EH (cell line): Measurements from ENCODE around the gene SPOCK1.

ENCODE experiments used
- DNase-seq: peaks from one replicate; pipeline ENCODE4 v3.0.0-alpha.2; 2015; ENCODE audit warnings: low read depth

The SPOCK1 gene

DNA sequence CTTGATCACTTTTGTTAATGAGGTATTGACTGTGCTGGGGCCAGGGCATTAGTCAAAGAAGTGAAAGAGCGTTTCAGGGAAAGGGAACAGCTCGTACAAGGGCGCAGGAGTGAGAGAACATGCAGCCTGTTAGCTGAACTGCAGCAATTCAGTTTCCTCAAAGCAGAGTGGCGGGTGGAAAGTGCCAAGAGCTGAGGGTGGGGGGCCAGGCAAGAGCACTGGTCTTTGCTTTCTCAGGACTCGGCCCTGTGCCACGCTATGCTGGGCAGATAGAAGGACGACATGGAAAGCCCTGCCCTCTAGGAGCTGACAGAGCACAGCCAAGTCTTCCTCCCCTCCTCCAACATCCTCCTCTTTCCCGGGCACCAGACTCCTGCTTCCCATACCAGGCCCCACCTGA, 304.8 kb downstream of the SPOCK1 start:
- no peak for DNase-seq

DNA sequence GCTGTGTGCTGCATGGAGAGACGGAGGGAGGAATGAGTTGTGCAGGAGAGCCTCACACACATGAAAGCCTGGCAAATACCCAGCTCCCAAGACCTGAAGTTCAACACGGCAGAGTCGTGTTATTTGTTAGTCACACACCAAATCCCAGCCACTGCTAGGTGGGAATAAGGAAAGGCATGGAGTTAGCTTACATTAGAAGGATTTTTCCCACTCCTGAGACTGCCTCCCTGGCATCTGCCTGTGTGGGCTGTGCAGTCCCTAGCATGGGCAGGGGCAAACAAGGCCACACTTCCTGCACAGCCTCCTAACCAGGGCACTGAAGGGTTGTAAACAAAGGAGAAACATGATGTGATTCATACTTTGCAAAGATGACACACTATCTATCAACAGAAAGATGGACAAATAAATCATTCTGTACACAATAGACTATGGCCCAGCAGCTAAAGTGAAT, 306.8 kb downstream of the SPOCK1 start:
- peak; percentile 82 for DNase-seq

DNA sequence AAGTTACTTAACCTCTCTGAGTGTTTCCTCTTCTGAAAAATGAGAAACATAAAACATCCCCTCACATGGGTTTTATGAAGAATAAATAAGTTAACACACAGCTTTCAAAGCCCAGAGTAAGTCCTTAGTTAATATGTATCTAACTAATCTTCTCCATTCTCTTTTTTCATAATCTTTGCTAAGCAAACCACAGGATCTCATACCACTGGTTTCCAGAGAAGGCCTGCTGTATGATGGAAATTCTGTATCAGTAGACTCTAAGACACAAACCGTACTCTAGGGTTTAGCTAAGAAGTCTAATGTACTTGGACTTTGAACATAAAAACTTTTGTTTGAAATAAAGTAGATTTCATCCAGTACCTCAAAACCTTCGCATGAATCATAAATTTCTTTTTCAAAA, 307.9 kb downstream of the SPOCK1 start:
- peak; percentile 49 for DNase-seq

DNA sequence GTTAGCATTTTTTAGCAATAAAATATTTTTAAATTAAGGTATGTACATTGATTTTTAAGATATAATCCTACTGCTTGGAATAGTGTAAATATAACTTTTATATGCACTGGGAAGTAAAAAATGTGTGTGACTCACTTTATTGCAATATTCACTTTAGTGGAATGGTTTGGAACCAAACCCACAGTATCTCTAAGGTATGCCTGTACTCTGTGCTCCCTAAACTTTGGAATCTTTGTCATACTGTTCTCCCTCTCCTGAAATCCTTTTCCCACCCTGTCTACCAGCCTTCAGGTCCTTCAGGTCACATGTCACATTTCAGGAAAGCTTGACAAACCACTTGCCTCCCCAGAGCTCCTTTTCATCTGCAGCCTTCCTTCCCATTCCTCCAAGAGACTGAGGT, 308.7 kb downstream of the SPOCK1 start:
- DNase-seq: peak; percentile 91

DNA sequence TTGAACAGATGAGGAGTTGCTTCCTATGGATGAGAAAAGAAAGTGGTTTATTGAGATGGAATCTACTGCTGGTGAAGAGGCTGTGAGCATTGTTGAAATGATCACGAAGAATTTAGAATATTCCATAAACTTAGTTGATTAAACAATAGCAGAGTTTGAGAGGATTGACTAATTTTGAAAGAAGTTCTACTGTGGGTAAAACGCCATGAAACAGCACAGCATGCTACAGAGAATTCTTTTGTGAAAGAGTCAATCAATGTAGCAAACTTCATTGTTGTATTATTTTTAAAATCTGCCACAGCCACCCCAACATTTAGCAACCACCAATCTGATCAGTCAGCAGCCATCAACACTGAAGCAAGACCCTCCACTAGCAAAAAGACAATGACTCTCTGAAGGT, 309.1 kb downstream of the SPOCK1 start:
- DNase-seq: peak; percentile 81

DNA sequence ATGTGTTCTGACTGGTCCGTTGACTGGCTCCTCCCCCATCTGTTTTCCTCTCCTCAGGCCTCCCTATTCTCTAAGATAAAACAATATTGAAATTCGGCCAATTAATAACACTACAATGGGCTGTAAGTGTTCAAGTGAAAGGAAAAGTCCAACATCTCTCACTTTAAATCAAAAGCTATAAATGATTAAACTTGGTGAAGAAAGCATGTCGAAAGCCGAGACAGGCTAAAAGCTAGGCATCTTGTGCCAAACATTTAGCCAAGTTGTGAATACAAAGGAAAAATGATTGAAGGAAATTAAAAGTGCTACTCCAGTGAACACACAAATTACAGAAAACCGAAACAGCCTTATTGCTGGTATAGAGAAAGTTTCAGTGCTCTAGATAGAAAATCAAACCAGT, 310.6 kb downstream of the SPOCK1 start:
- no peak for DNase-seq

DNA sequence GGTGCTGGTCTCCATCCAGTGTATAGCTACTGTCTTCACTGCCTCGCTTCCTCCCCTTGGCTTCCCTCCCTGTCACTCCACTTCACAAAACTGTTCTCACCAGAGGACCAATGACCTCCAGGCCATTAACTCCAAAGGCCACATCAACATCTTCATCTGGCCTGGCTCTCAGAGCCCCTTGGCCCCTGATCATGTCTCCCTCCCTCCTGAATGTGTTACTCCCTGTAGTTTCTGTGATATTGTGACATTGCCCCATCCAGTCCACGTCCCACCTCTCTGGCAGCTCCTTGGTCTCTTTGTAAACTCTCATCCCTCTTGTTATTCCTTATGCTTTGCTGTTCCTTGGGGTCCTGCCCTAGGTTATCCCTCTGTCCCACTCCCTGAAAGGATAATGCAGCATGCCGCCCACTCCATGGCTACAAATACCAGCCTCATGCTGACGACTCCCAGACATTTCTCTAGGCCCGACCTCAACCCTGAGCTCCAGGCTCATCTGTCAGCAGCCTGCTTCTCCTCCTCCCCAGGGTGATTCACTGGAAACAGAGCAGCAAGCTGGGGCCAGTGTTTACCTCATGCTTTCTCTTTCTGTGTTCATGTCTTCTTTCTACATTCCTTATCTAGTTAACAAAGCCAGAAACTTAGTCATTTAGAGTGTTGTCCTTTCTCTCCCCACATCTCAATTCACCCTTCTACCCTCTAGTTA, 312.2 kb downstream of the SPOCK1 start:
- peak; percentile 92 for DNase-seq

DNA sequence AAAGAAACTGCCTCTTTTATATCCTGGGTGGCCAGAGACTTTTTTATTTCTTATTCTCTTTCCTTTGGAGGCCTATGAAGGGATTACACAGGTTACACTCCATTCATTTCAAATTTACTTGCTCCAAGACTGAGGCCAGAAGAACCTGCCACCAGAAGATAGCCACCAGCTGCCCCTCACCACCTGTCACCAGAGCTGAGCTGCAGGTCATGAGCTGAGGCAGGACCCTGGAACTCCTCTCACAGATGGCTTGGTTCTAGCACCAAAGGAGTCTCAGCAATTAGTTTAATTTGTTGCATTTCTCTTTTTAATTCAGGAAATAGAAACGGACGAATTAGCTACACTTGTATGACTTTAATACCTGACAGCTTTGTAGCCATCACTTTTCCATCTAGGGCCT, 313.9 kb downstream of the SPOCK1 start:
- no peak for DNase-seq

DNA sequence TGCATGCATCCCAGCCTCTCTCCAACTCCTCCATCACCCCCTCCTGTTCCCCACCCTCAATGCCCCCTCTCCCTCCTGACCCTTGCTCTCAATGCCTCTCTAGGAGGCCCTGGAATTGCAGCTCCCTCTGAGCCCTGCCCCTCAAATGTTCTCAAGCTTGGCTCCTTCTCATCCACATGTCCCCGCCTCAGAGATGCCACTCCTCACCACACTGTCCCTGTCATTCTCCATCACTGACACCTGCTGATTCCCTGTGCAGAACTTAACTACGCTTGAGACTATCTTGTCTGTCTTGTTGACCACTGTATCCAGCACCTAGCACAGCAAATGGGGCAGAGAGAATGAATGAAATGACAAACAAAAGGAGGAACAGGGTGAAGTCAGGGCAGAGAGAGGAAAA, 314.4 kb downstream of the SPOCK1 start:
- DNase-seq: no peak

DNA sequence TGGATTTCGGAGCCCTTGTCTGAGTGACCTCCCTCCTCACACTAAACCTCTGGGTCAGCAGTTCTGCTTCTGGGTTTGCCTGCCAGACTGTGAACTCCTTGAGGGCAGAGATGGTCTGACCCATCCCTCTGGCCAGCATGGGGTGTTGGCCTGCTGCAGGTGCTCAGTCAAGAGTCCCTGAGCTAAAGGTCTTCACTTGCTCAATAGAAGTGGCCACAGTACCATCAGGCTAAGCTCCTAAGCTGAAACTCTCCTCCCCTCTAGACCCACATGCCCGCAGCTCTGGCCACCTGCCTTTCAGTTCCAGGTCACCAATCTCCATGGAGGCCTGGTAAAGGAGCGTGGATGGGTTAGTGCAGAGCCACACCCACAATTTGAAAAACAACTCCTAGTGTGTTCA, 316.6 kb downstream of the SPOCK1 start:
- DNase-seq: no peak

DNA sequence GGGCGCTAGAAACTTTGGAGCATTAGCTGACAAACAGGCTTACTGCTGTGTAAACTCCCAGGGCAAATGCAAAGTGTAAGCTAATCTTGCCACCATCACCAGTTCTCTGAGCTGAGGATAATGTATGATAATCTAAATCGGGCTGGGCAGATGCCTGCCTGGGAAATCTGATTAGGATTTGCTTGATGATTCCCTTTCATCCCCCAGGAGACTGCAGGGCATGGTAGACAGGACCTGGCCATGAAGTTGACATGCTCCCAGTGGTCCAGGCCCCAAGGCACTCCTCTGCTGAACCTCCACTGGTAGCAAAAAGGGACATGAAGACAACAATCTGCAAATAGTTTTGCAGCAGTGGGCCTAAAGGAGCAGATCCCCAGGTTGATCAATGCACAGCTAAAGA, 317.5 kb downstream of the SPOCK1 start:
- no peak for DNase-seq

DNA sequence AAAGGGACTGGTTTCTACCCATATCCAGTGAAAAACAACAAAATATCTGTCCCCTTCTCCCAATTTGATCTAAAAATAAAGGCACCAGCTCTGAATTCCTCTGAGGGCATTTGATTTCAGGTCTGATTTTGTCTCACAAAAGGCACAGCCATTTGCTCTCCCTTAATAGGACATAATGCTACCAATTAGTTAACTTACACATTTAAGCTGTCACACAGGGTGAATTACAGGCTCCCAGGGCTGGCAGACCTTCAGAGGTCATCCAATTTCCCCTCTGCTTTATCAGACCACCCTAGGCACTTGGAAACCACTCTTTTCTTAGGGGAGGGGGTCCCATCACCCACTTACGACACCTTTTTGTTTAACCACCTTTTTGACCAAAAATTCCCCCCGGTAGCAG, 319.9 kb downstream of the SPOCK1 start:
- DNase-seq: no peak

DNA sequence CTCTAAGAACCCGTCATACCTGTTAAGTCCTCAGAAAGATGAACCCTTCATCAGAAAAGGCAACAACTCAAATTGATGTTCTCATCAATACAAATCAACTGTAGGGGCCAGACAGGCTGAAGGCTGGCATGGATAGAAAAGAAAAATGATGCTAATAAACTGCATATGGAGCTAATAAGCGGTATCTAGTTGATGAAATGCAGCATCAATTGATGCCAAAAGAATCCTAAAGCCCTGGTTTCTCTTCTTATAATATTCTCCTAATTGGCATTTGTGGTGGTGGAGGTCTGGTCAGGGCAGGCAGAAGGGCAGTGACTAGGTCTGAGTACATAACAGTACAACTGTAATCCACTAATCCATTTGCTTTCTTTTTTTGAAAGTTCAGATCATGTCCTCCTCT, 322.5 kb downstream of the SPOCK1 start:
- no peak for DNase-seq

DNA sequence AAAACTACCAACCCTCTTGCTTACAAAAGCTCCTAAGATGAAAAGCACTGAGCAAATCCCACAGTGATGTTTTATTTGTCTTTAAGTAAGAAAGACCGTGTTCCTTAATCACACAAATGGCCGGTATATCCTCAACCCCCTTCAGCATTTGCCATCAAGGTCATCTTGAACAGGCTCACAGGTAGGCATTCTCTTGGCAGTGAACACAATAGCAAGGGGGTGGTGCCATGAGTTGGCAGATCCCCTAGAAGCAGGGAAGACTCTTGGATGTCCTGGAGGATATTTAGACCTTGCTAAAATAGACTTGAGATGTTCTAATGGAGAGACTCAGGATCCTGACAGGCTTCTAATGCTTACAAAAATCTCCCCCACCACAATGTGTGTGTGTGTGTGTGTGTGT, 323.0 kb downstream of the SPOCK1 start:
- no peak for DNase-seq

DNA sequence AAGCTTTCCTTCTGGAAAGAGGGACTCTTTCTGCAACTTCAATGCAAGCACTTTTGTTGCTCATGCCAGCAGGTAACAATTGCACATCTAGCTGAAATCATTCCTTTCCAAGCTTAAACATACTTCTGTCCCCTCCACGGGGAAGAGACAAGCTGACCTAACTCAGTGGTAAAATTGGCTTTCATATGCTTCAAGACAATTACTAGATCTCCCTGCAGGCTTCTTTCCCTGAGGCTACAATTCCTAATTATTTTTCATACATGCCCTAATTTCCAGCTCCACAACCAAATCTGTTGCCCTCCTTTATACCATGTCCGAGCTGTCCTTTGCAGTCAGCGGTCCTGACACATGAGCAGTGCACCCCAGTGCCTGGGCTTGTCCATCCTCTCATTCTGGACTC, 324.9 kb downstream of the SPOCK1 start:
- no peak for DNase-seq

DNA sequence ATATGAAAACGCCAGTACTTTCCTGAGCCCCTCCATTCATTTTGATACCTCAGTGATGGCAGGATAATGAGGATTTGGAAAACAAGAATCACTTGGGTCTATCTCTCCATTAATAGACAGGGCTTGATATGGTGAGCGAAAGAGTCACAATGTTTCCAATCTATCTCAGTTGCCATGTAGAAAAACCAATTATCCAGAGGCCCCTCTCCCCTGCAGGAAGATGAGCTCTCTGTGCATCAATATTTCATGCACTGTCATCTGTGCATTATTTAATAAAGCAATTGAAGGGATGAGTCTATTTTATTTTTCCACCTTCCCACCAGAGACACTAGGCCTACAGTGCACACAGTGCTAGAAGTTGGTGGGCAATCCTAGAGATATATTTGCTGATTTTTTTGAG, 326.9 kb downstream of the SPOCK1 start:
- DNase-seq: no peak

DNA sequence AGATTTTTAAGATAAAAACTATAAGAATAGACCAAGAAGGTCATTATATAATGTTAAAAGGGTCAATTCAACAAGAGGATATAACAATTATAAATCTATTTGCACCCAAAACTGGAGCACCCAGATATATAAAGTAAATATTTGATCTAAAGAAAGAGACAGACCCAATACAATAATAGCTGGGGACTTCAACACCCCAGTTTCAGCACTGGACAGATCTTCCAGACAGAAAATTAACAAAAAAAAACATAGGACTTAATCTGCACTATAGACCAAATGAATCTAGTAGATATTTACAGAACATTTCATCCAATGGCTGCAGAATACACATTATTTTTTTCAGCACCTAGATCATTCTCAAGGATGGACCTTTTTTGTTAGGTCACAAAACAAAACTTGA, 331.9 kb downstream of the SPOCK1 start:
- peak; percentile 25 for DNase-seq

DNA sequence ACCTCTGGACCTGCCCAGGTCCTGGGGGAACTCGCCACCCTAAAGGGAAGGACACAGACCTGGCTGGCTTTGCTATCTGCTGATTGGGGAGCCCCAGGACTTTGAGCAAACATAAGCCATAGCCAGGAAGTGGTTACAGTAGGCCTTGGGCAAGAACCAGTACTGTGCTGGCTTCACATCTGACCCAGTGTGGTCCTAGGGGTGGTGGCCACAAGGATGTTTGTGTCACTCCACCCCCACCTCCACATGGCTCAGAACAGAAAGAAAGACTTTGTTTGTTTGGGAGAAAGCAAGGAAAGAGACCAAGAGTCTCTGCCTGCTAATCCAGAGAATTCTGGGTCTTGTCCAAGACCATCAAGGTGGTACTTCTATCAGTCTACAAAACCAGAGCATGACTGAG, 334.2 kb downstream of the SPOCK1 start:
- DNase-seq: peak; percentile 9

DNA sequence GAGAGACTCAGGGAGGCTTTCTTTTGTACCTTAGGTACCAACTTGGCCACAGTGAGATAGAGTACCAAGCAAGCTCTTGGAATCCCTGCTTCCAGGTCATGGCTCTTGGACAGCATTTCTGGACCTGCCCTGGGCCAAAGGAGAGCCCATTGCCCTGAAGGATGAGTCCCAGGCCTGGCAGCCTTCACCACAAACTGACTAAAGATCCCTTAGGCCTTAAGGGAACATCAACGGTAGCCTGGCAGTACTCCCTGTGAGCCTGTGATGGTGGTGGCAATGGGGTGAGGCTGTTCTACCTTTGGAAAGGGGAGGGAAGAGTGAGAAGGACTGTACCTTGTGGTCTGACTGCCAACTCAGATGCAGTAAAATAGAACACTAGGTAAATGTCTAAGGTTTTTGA, 334.6 kb downstream of the SPOCK1 start:
- DNase-seq: no peak

DNA sequence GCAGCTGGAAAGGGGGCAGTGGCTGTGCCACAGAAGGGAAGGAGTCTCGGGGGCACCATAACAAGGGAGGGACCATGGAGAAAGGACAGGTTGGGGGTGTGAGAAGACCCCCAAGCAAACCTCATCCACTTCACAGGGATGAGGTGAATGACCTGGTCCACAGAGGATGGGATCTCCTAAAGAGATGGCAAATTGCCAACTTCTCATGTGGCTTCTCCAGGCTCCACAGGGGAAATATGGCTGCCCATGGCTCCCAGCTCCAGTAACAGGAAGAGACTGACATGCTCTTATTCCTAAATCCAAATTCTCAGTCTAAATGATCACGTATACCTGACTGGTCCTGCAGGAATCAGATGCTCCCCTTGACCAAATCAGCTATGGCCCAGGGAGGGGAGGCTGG, 340.4 kb downstream of the SPOCK1 start:
- no peak for DNase-seq

DNA sequence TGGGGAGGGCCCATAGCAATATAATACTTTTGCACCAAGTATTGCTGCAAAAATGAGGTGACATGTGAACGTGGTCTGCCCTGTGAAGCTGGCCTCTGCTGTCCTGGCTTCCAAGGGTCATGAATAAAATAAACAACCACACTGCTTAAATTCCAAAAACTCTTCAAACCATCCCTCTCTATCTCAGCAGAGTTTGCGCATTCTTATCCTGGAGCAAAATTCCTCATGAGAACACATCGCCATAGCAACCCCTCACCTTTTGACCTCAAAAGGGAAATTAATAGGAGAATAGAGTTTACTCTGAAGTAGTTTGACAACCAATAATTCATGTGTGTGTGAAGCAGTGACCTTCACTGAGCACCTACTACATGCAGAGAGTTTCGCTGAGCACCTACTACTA, 342.9 kb downstream of the SPOCK1 start:
- DNase-seq: peak; percentile 67

DNA sequence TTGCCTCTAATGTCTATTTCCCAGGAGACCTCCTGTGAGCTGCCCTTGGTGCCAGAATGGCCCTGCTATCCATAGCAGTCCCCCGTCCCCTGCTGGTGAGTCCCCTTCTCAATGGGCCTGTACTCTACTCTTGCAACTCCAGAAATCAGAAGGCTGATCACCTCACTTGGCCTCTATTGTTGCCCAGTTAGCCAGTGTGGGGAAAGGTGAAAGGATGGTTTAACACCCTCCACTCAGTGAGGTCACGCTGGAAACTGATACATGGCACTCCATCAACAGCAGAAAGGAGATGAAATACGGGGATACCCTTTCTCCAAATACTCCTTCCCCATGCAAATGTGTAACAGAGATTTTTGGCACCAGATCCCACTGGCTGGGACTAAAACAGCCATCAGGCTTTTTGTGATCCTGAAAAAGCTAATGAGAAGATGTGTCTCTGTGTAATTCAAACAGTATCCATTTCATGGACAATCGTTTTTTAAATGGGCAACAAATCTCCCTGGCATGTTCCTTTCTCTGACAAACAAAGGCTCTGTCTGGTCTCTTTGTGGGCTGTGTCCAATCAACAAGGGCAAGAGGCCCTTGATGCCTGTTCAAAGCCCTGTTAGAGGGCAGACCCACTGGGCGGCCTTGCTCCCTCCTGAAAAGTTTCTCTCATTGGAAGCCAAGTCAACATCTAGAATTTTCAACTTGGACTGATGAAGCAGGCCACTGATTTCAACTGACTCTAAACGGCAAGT, 343.7 kb downstream of the SPOCK1 start:
- DNase-seq: no peak

DNA sequence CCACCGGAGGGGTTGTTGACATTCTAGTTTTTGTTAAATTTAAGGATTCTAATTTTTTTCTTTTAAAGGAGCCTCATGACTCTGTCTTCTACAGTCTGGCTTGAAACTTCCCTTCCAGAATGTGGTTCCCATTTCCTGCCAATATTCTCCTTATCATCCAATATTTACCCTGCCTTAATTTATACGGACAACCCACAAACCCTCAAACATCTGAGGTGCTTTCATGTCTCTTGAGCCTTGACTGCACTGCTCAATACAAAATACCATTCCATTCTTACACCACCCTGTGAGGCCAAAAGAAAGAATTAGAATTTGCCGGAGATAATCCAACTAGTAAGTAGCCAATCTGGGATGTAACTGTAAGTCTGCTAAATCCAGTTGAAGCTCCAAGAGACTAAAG, 346.5 kb downstream of the SPOCK1 start:
- DNase-seq: no peak

DNA sequence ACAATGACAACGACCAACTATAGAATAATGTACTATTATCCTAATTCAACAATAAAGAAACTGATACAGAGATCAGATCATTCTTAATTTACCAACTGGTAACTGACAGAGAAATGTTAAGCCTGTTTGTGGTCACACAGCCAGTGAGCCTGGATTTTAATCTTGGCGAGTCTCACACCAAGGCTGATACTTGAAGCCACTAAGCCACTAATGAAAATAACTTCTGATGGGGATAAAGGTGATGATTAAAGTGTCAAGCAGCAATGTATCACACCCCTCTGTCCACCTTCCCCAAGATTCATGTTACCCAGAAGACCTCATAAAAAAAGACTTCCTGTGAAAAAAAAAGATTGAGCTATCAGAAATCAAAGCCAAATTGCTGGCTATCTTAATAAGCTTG, 350.5 kb downstream of the SPOCK1 start:
- DNase-seq: no peak
